ACC112 (cell line): ENCODE results near the gene ALOXE3.
A peak's percentile ranks its signal among the peaks of the same experiment; 100 is the strongest.
"Not testable (repeated sequence)": the region's sequence is repeated elsewhere in the genome, so short reads cannot be mapped to it uniquely, and the experiment has no call there.

Experiments used
- H2AFZ ChIP-seq: fragments of 200-600 bp; sonication (generic); one replicate; pipeline ENCODE4 v1.6.0; 2017; ENCODE audit warnings: antibody characterized with exemption, low read length; ENCODE audit not compliant: unreplicated experiment
- H3K27ac ChIP-seq: fragments of 200-600 bp; sonication (generic); 2 replicates; pipeline ENCODE4 v1.5.1; 2014; ENCODE audit warnings: low read depth, mild to moderate bottlenecking, antibody characterized with exemption, low read length, moderate library complexity
- H3K27me3 ChIP-seq: fragments of 200-600 bp; sonication (generic); 2 replicates; pipeline ENCODE4 v1.6.1; 2014; ENCODE audit warnings: mild to moderate bottlenecking, antibody characterized with exemption, low read length, moderate library complexity, mixed read lengths; ENCODE audit not compliant: insufficient read depth
- H3K36me3 ChIP-seq: fragments of 200-600 bp; sonication (generic); 2 replicates; pipeline ENCODE4 v1.6.1; 2016; ENCODE audit warnings: mild to moderate bottlenecking, antibody characterized with exemption, low read length, moderate library complexity, mixed read lengths; ENCODE audit not compliant: insufficient read depth
- H3K4me1 ChIP-seq: fragments of 200-600 bp; sonication (generic); one replicate; pipeline ENCODE4 v1.6.1; 2016; ENCODE audit warnings: low read length, mixed read lengths; ENCODE audit not compliant: insufficient read depth, unreplicated experiment, control insufficient read depth
- H3K4me3 ChIP-seq: fragments of 200-600 bp; sonication (generic); 2 replicates; pipeline ENCODE4 v1.5.1; 2014; ENCODE audit warnings: mild to moderate bottlenecking, low read depth, low read length
- H3K79me2 ChIP-seq: fragments of 200-600 bp; sonication (generic); one replicate; pipeline ENCODE4 v1.6.0; 2016; ENCODE audit warnings: low read length; ENCODE audit not compliant: control insufficient read depth, unreplicated experiment, insufficient read depth

ALOXE3 gene

DNA sequence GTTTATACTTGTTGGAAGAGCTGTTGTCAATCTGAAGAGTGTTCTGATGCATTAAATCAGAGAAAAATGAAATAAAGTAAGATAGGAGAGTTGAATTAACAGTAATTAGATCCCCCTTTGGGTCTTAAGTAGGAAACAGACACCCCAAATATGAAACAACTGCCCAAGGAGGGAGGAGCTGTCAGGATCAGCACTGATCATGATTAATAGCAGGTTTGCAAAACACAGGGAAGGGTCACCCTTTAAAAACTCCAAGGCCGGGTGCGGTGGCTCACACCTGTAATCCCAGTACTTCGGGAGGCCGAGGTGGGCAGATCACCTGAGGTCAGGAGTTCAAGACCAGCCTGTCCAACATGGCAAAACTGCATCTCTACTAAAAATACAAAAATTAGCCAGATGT, 11.3 kb downstream of the ALOXE3 start:
- H3K4me3 ChIP-seq, H3K36me3 ChIP-seq, H3K79me2 ChIP-seq, H2AFZ ChIP-seq, H3K27ac ChIP-seq: not testable (repeated sequence)
- H3K4me1 ChIP-seq = peaks cover 13% of the 10 kb centered on the region
- peaks cover 11% of the 10 kb centered on the region for H3K27me3 ChIP-seq

GRCh38 chr17:8105957-8106398, 12.3 kb downstream of the ALOXE3 start:
- Histone ChIP-seq H3K4me3 (no peak overlapping the region), H2AFZ (peak overlapping the region; percentile 14), H3K36me3 (no peaks in the 10 kb centered on the region), H3K27ac (no peak overlapping the region), H3K27me3 (peaks cover 5% of the 10 kb centered on the region; the same call in 1 of the 2 replicates), H3K79me2 (no peaks in the 10 kb centered on the region), H3K4me1 (peaks cover 13% of the 10 kb centered on the region)

- H3K36me3 ChIP-seq = no peaks in the 10 kb centered on the region
- peaks cover 3% of the 10 kb centered on the region; the same call in 1 of the 2 replicates for H3K27me3 ChIP-seq
- no peak overlapping the region for H3K4me3 ChIP-seq
- no peak overlapping the region for H3K27ac ChIP-seq
- no peaks in the 10 kb centered on the region for H3K79me2 ChIP-seq
- no peak overlapping the region for H2AFZ ChIP-seq
- H3K4me1 ChIP-seq = peaks cover 13% of the 10 kb centered on the region
These were observed 13.4 kb downstream of the ALOXE3 start for GRCh38 chr17:8104911-8105310.

DNA sequence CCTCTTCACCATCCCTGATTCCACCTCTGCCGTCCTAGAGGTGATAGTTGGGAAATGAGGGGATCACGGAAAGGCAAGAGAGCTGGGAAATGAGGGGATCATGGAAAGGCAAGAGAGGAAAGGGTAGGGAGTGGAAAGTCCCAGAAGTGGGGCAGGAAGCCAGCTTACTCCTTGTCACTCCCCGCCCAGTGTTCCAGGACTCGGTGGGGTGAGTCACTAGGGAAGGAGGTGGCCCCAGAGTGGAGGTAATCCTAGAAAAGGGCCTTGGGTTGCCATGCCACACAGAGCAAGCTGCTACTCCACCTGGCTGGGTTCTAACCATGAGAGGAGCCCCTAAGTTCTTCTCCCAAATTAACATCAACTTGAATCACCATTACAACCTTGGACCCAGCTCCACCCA, 14.8 kb downstream of the ALOXE3 start:
- no peaks in the 10 kb centered on the region for H3K79me2 ChIP-seq
- no peak overlapping the region for H3K27ac ChIP-seq
- peaks cover 13% of the 10 kb centered on the region for H3K4me1 ChIP-seq
- H3K36me3 ChIP-seq = no peaks in the 10 kb centered on the region
- no peaks in the 10 kb centered on the region for H3K27me3 ChIP-seq
- no peak overlapping the region for H3K4me3 ChIP-seq
- H2AFZ ChIP-seq = no peak overlapping the region

- H3K79me2 ChIP-seq = no peaks in the 10 kb centered on the region
- H3K27ac ChIP-seq = no peak overlapping the region
- H3K36me3 ChIP-seq = no peaks in the 10 kb centered on the region
- H2AFZ ChIP-seq = no peak overlapping the region
- H3K27me3 ChIP-seq = no peaks in the 10 kb centered on the region
- H3K4me3 ChIP-seq = no peak overlapping the region
- H3K4me1 ChIP-seq = peaks cover 13% of the 10 kb centered on the region
These were observed 16.6 kb downstream of the ALOXE3 start for GRCh38 chr17:8101721-8102120.

- Histone ChIP-seq H2AFZ (no peak overlapping the region), H3K27me3 (no peaks in the 10 kb centered on the region)
These were observed 17.6 kb downstream of the ALOXE3 start for GRCh38 chr17:8100763-8101162.

DNA sequence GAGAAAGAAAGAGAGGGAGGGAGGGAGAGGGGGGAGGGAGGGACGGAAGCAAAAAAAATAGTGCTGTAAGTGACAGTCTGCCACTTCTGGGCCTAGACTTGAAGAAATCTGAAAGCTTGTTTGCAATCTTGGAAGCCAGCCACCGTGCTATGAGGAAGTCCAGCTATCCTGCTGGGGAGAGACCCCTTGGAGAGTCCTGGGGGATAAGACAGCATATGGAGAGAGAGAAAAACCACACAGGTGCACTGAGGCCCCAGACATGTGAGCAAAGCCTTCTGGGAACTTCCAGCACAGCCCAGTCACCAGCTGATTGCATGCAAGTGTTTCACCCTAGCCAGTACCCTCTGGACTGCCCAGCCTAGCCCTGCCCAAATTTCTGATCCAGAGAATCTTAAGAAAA, 18.2 kb downstream of the ALOXE3 start:
- Histone ChIP-seq H3K4me1 (peaks cover 9% of the 10 kb centered on the region), H3K79me2 (no peaks in the 10 kb centered on the region), H3K4me3 (no peak overlapping the region), H2AFZ (no peak overlapping the region), H3K27ac (no peak overlapping the region), H3K27me3 (no peaks in the 10 kb centered on the region), H3K36me3 (no peaks in the 10 kb centered on the region)

More at GRCh38 chr17:8100763-8101162, 17.6 kb downstream of the ALOXE3 start:
- H3K4me3 ChIP-seq = no peak overlapping the region
- H3K79me2 ChIP-seq = no peaks in the 10 kb centered on the region
- H3K36me3 ChIP-seq = no peaks in the 10 kb centered on the region
- H3K27ac ChIP-seq = no peak overlapping the region
- H3K4me1 ChIP-seq = peaks cover 9% of the 10 kb centered on the region

DNA sequence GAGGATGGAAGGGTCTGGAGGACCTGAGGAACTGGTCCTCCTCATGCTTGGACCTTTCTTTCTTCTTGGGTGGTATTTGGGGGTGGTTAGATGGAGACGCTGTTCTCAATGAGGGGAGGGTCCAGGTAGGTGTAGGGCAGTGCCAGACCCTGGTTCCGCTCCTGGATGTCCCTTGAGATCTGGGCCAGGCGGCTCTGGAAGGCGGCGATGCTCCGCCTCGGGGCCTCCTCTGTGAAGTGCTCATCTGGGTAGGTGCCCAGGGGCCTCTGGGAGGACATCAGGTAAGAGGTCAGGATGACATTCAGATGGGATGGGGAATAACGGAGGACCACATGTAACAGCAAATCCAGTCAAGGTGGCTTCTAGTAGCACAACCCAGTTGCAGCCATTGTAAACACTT, 21.8 kb downstream of the ALOXE3 start:
- no peaks in the 10 kb centered on the region for H3K79me2 ChIP-seq

DNA sequence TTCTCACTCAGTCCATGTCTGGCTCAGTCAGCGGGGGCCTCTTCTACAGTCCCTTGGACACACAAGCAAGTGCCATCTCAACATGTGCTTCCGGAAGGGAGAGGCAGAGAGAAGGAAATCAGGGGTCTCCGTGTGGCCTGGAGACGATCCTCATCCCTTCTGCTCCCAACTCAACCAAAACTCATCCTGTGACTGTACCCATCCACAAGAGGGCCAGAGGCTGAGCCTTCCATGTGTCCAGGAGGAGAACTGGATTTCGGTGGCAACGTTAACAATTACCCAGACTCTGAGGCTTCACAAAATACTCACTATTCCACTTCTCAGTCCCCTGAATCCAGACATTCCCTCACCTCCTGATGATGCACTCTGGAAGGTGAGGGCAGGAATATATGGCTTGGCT, 23.0 kb downstream of the ALOXE3 start:
- no peaks in the 10 kb centered on the region for H3K79me2 ChIP-seq
- peaks cover 12% of the 10 kb centered on the region for H3K4me1 ChIP-seq
- no peaks in the 10 kb centered on the region for H3K27me3 ChIP-seq
- no peak overlapping the region for H3K4me3 ChIP-seq
- no peaks in the 10 kb centered on the region for H3K36me3 ChIP-seq
- H2AFZ ChIP-seq = no peak overlapping the region
- H3K27ac ChIP-seq = no peak overlapping the region

More for the DNA sequence above, 21.8 kb downstream of the ALOXE3 start:
- Histone ChIP-seq H3K36me3 (no peaks in the 10 kb centered on the region), H3K27ac (no peak overlapping the region), H3K4me1 (peaks cover under 1% of the 10 kb centered on the region), H3K4me3 (no peak overlapping the region), H2AFZ (no peak overlapping the region), H3K27me3 (no peaks in the 10 kb centered on the region)

DNA sequence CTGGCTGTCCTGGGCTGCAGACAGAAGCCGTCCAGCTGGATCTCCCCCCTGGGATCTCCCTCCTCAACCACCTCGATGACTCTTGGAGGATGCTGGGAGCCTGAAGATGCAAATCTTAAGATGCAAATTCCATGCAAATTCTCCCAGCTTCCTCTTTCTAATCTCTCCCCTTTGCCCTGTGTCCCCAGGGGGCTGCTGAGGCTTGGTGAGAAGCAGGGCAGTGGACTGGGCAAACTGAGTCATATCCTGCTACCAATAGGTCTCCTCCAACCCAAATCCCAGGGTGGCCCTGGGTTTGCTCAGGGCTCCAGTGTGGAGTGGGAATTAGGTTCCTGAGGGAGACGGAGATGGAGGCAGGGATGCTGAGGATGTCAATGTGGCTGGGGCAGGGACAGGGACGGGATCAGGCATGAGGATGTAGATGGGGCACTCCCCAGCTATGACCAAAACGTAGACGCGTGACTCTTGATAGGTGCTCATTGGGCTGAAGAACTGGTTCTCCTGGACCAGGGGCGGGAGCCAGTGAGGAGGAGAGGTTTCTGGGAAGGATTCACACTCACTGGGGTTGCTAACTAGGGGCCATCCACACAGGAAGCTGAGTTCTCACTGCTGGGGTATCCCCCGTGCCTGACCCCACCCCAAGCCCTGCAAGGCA, 27.2 kb downstream of the ALOXE3 start:
- H3K79me2 ChIP-seq = no peaks in the 10 kb centered on the region
- no peak overlapping the region for H2AFZ ChIP-seq
- no peaks in the 10 kb centered on the region for H3K36me3 ChIP-seq
- peaks cover 13% of the 10 kb centered on the region for H3K4me1 ChIP-seq
- no peak overlapping the region for H3K4me3 ChIP-seq
- no peak overlapping the region for H3K27ac ChIP-seq
- H3K27me3 ChIP-seq = peaks cover 23% of the 10 kb centered on the region

- Histone ChIP-seq H3K27me3 (peaks cover 24% of the 10 kb centered on the region), H3K36me3 (no peaks in the 10 kb centered on the region)
These were observed 28.6 kb downstream of the ALOXE3 start for GRCh38 chr17:8089728-8090127.

More at GRCh38 chr17:8089728-8090127, 28.6 kb downstream of the ALOXE3 start:
- peaks cover 13% of the 10 kb centered on the region for H3K4me1 ChIP-seq
- no peak overlapping the region for H2AFZ ChIP-seq
- H3K27ac ChIP-seq = no peak overlapping the region
- no peak overlapping the region for H3K4me3 ChIP-seq
- no peaks in the 10 kb centered on the region for H3K79me2 ChIP-seq
